HEK293T (cell line): ENCODE data around the gene SH3GL3.

Experiments
- CTCF ChIA-PET: fragments of 350-600 bp; formaldehyde crosslinking; extraction: SDS; loops from one replicate; lab custom pipeline; 2021; ENCODE audit warnings: antibody characterized with exemption, inconsistent platforms; lab: Yijun Ruan, JAX
- POLR2A ChIA-PET: fragments of 350-600 bp; formaldehyde crosslinking; extraction: SDS; loops from one replicate; lab custom pipeline; 2020; ENCODE audit warnings: antibody characterized with exemption, inconsistent platforms; lab: Yijun Ruan, JAX
- DNase-seq: peaks from one replicate; pipeline ENCODE4 v3.0.0; 2012; ENCODE audit warnings: mixed read lengths; ENCODE audit errors: extremely low spot score
- ARNT ChIP-seq: fragments of 450-650 bp; IDR thresholded peaks from 2 replicates; pipeline ENCODE4 v1.6.1; 2017; ENCODE audit warnings: mild to moderate bottlenecking
- BHLHE40 ChIP-seq: fragments of 450-650 bp; IDR thresholded peaks from 2 replicates; pipeline ENCODE4 v1.6.1; 2016; ENCODE audit warnings: mild to moderate bottlenecking, moderate library complexity, borderline replicate concordance
- CTBP1 ChIP-seq: fragments of 450-650 bp; IDR thresholded peaks from 2 replicates; pipeline ENCODE4 v1.6.1; 2016; ENCODE audit warnings: borderline replicate concordance
- ELF4 ChIP-seq: fragments of 450-650 bp; IDR thresholded peaks from 2 replicates; pipeline ENCODE4 v1.6.1; 2017; ENCODE audit warnings: antibody characterized with exemption
- FOXA1 ChIP-seq: fragments of 450-650 bp; IDR thresholded peaks from 2 replicates; pipeline ENCODE4 v1.6.1; 2016; ENCODE audit warnings: mild to moderate bottlenecking
- FOXK2 ChIP-seq: fragments of 450-650 bp; IDR thresholded peaks from 2 replicates; pipeline ENCODE4 v1.6.1; 2016; ENCODE audit warnings: mild to moderate bottlenecking
- FOXM1 ChIP-seq: fragments of 450-650 bp; IDR thresholded peaks from 2 replicates; pipeline ENCODE4 v1.6.1; 2017; ENCODE audit warnings: mild to moderate bottlenecking, borderline replicate concordance
- HDGF ChIP-seq: fragments of 450-650 bp; IDR thresholded peaks from 2 replicates; pipeline ENCODE4 v1.6.1; 2017; ENCODE audit warnings: antibody characterized with exemption, borderline replicate concordance
- L3MBTL2 ChIP-seq: fragments of 450-650 bp; conservative IDR thresholded peaks from 2 replicates; pipeline ENCODE4 v1.6.1; 2016; ENCODE audit warnings: mild to moderate bottlenecking
- LEF1 ChIP-seq: fragments of 450-650 bp; IDR thresholded peaks from 2 replicates; pipeline ENCODE4 v1.6.1; 2017; ENCODE audit warnings: mild to moderate bottlenecking, borderline replicate concordance
- NFRKB ChIP-seq: fragments of 450-650 bp; IDR thresholded peaks from 2 replicates; pipeline ENCODE4 v1.6.1; 2016; ENCODE audit warnings: mild to moderate bottlenecking, moderate library complexity
- SP1 ChIP-seq: fragments of 450-650 bp; IDR thresholded peaks from 2 replicates; pipeline ENCODE4 v1.6.1; 2017
- SUZ12 ChIP-seq: fragments of 450-650 bp; IDR thresholded peaks from 2 replicates; pipeline ENCODE4 v1.6.1; 2016; ENCODE audit warnings: mild to moderate bottlenecking
- TARDBP ChIP-seq: fragments of 450-650 bp; IDR thresholded peaks from 2 replicates; pipeline ENCODE4 v1.6.1; 2016
- ZNF384 ChIP-seq: fragments of 450-650 bp; IDR thresholded peaks from 2 replicates; pipeline ENCODE4 v1.6.1; 2016
- TF ChIP-seq, protein P1 (sequence below): fragments of 450-650 bp; IDR thresholded peaks from 2 replicates; pipeline ENCODE4 v1.6.1; 2016

Gene SH3GL3, protein sequence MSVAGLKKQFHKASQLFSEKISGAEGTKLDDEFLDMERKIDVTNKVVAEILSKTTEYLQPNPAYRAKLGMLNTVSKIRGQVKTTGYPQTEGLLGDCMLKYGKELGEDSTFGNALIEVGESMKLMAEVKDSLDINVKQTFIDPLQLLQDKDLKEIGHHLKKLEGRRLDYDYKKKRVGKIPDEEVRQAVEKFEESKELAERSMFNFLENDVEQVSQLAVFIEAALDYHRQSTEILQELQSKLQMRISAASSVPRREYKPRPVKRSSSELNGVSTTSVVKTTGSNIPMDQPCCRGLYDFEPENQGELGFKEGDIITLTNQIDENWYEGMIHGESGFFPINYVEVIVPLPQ

DNA sequence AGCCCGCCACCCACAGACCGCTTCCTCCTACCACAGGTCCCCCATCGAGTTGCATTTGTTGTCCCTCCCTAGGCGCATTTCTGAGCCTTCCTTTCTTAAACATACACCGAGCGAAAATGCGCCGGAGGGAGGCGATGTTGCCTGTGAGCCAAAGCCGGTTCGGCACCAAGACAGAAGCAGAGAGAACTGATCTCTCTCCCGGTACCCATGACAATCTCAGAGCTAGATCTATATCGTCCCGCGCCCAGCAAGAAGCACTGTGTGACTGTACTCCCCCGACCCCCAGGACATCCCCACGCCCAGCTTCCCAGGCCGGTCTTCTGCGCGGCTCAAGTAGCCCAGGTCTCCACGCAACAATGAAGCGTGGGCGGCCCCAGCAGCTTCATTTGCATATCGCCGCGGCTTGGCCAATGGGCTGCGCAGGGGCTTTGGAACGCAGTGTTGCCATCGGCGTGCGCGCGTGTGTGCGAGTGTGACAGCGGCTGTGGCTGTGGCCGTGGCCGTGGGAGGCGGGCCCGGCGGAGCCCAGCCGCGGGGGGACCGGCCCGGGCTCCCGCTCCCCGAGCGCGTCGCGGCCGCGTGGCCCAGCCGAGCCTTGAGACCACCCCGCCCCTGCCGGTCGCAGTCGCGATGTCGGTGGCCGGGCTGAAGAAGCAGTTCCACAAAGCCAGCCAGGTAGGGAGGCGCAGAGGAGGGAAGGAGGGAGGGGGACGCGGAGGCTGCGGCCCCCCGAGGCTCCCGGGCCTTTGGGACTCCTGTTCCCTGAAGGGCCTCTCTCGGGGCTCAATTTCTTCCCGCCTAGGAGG lies at the start of gene SH3GL3:
Gene SH3GL3, plus strand, starts transcription at position 438 of the 806 bp plus-strand sequence. Its CDS starts 193 bp downstream, at position 631.
- CTCF ChIA-PET = interaction anchor here (0.6 to 3.2 kb wide), 18 partner anchors 9 to 588 kb away, joined by 3 to 16 read pairs (median 4); no protein-coding TSS in a partner anchor
- POLR2A ChIA-PET = interaction anchor here (0.6 to 1.6 kb wide), 12 partner anchors 9 to 436 kb away, joined by 3 to 9 read pairs (median 4); no protein-coding TSS in a partner anchor
- DNase-seq = peak; percentile 83
- TF ChIP-seq L3MBTL2 = peak; percentile 78; the same call in 1 of the 2 replicates
- TF ChIP-seq BHLHE40 = no peak
- TF ChIP-seq LEF1 = peak; percentile 17; the same call in 1 of the 2 replicates

DNA sequence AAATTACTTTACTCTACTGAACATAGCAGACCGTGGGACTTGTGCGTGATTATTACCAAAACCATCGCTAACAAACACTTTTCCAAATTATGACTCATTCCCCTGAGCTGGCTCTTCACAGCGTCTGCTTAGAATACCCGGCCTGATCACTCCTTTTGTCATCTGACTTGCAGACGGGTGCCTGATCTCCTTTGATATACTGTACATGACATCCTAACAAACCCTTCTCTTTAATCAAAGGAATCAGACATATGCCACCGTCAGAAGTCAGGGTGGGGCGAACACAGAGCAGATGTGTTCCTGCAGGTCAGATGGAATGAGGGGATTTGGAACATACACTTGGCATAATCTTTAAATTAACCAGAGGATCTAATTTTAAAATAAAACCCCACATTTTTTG lies 48.5 kb upstream of the SH3GL3 start:
- TF ChIP-seq SP1 = no peak
- no peak for TF ChIP-seq L3MBTL2
- TF ChIP-seq ZNF384 = no peak
- no peak for TF ChIP-seq ARNT
- TF ChIP-seq, protein P1, sequence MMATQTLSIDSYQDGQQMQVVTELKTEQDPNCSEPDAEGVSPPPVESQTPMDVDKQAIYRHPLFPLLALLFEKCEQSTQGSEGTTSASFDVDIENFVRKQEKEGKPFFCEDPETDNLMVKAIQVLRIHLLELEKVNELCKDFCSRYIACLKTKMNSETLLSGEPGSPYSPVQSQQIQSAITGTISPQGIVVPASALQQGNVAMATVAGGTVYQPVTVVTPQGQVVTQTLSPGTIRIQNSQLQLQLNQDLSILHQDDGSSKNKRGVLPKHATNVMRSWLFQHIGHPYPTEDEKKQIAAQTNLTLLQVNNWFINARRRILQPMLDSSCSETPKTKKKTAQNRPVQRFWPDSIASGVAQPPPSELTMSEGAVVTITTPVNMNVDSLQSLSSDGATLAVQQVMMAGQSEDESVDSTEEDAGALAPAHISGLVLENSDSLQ = no peak
- no peak for TF ChIP-seq ELF4
- TF ChIP-seq SUZ12 = no peak
- TF ChIP-seq FOXK2 = no peak
- no peak for TF ChIP-seq NFRKB
- TF ChIP-seq CTBP1 = no peak
- TF ChIP-seq HDGF = no peak
- no peak for TF ChIP-seq FOXA1
- no peak for TF ChIP-seq FOXM1
- DNase-seq = no peak
- ChIA-PET POLR2A (interaction anchor here (0.6 kb wide), 1 partner anchor 48 kb away, joined by 3 read pairs; no protein-coding TSS in a partner anchor), CTCF (no interaction called here)

DNA sequence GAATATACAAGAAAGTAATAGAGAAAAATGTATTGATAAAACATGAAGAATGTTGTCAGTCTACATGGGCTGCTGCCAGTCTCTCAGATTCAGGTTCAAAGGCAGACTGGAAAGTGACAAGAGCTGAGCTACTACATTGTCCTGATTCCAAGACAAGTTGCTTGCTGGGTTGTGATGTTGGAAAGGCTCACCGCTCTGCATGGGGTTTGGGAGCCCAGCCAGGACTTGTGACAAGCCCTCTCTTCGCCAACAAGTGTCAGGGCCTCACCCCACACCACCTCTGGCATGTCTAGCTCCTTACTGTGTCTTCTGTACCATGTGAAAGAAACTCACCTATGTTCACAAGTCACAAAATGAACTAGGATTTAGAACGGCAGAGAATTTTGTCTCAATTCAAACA lies 43.0 kb upstream of the SH3GL3 start:
- ChIA-PET CTCF (no interaction called here), POLR2A (no interaction called here)
- TF ChIP-seq SUZ12 = no peak
- no peak for TF ChIP-seq ZNF384
- TF ChIP-seq, protein P1 = no peak
- no peak for TF ChIP-seq CTBP1
- TF ChIP-seq NFRKB = no peak
- TF ChIP-seq SP1 = no peak
- no peak for TF ChIP-seq TARDBP
- no peak for TF ChIP-seq BHLHE40
- DNase-seq = no peak

DNA sequence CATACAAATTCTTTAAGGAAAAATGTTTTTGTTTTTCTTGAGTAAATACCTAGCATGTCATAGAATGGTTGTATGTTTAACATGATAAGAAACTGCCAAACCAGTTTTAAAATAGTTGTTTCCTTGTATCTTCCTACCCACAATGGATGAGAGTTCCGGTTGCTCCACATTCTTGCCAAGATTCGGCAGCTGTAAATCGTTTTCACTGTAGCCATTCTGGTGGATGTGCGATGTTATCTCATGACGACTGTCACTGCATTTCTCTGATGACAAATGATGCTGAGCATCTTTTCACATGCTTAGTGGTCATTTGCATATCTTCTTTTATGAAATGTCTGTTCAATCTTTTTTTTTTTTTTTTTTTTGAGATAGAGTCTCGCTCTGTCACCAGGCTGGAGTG lies 36.6 kb upstream of the SH3GL3 start:
- POLR2A ChIA-PET = no interaction called here
- DNase-seq = no peak
- CTCF ChIA-PET = no interaction called here
- no peak for TF ChIP-seq HDGF
- TF ChIP-seq TARDBP = no peak
- no peak for TF ChIP-seq BHLHE40
- TF ChIP-seq LEF1 = no peak
- no peak for TF ChIP-seq L3MBTL2
- TF ChIP-seq SUZ12 = no peak
- TF ChIP-seq ZNF384 = no peak
- TF ChIP-seq FOXK2 = no peak
- TF ChIP-seq, protein P1 = no peak
- no peak for TF ChIP-seq FOXM1
- TF ChIP-seq NFRKB = no peak
- TF ChIP-seq SP1 = no peak
- TF ChIP-seq CTBP1 = no peak

DNA sequence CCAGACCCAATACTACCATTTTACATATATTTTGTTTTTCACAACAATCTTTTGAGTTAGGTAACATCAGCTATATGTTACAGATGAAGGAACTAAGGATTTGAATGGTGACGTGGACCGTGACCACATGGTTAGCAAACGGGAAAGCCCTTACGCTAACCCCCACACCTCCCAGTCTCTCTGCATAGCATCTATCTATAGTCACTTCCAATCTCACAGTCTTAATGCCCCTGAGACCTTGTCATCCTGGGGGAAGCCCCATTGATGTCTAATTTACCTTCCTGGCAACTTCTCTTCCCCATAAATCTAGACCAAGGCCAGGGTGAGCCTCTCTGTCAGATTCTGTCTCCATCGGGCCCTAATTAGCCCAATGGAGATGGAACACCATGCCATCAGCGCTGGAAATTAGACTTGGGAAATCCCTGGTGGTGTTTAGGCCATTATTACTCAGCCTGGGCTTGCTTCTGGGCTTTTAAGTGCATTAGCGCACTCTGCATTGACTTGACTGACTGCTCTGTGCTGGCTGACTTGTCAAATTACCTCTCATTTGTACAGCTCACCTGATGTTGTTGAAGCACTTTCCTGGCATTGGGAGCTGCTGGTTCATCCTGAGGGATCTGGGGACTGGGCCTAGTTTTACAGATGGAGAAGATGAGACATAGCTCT lies 34.0 kb upstream of the SH3GL3 start:
- ChIA-PET POLR2A (no interaction called here), CTCF (no interaction called here)
- TF ChIP-seq ARNT (no peak), FOXM1 (no peak), ELF4 (no peak), TARDBP (no peak), BHLHE40 (no peak), SP1 (no peak), HDGF (no peak), CTBP1 (no peak), L3MBTL2 (no peak), FOXA1 (no peak), LEF1 (no peak), NFRKB (no peak), FOXK2 (no peak), SUZ12 (no peak), ZNF384 (no peak)
- TF ChIP-seq, protein P1 = no peak
- no peak for DNase-seq
